ENCODE data around the gene SEMA5A.

- TF ChIP-seq POLR2AphosphoS5 (IDR thresholded peaks at IDR 0.05; ENCODE audit: low read depth) (no peak), GABPA (IDR thresholded peaks at IDR 0.05; ENCODE audit: low read depth) (no peak)
- TF ChIP-seq, protein P1, sequence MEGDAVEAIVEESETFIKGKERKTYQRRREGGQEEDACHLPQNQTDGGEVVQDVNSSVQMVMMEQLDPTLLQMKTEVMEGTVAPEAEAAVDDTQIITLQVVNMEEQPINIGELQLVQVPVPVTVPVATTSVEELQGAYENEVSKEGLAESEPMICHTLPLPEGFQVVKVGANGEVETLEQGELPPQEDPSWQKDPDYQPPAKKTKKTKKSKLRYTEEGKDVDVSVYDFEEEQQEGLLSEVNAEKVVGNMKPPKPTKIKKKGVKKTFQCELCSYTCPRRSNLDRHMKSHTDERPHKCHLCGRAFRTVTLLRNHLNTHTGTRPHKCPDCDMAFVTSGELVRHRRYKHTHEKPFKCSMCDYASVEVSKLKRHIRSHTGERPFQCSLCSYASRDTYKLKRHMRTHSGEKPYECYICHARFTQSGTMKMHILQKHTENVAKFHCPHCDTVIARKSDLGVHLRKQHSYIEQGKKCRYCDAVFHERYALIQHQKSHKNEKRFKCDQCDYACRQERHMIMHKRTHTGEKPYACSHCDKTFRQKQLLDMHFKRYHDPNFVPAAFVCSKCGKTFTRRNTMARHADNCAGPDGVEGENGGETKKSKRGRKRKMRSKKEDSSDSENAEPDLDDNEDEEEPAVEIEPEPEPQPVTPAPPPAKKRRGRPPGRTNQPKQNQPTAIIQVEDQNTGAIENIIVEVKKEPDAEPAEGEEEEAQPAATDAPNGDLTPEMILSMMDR (IDR thresholded peaks at IDR 0.05; ENCODE audit: insufficient read depth, low read length): no peak
These were observed 493.5 kb downstream of the SEMA5A start for GRCh38 chr5:9052421-9052820.
